IPS DF 6.9 (cell line): ENCODE data around the gene CDKN1B.
A peak's percentile ranks its signal among the peaks of the same experiment; 100 is the strongest.

Source experiments
- DNase-seq: peaks from one replicate; pipeline ENCODE4 v3.0.0-alpha.2; 2013; ENCODE audit warnings: low read depth, low spot score
- H3K27ac ChIP-seq: one replicate; pipeline ENCODE4 v1.5.1; 2013; ENCODE audit warnings: low read length, control low read depth
- H3K27me3 ChIP-seq: 2 replicates; pipeline ENCODE4 v1.6.1; 2013; ENCODE audit warnings: mild to moderate bottlenecking, low read length; ENCODE audit not compliant: control insufficient read depth, insufficient read depth
- H3K36me3 ChIP-seq: 2 replicates; pipeline ENCODE4 v1.6.1; 2013; ENCODE audit warnings: low read length; ENCODE audit not compliant: control insufficient read depth, insufficient read depth
- H3K4me1 ChIP-seq: 2 replicates; pipeline ENCODE4 v1.6.1; 2013; ENCODE audit warnings: low read length; ENCODE audit not compliant: control insufficient read depth, insufficient read depth
- H3K4me3 ChIP-seq: 2 replicates; pipeline ENCODE4 v1.5.1; 2013; ENCODE audit warnings: mild to moderate bottlenecking, low read length
- H3K9me3 ChIP-seq: 2 replicates; pipeline ENCODE4 v1.6.1; 2013; ENCODE audit warnings: low read length, inconsistent platforms; ENCODE audit not compliant: control insufficient read depth, insufficient read depth
- WGBS: extraction: QIAGEN DNeasy Blood & Tissue Kit; methylation state at CpG from one replicate; pipeline ENCODE4 v1.1.7; 2013; ENCODE audit warnings: mixed read lengths, missing lambda C conversion rate; ENCODE audit not compliant: insufficient read length, insufficient coverage; 5-methylcytosine and 5-hydroxymethylcytosine counted together

The CDKN1B gene

DNA sequence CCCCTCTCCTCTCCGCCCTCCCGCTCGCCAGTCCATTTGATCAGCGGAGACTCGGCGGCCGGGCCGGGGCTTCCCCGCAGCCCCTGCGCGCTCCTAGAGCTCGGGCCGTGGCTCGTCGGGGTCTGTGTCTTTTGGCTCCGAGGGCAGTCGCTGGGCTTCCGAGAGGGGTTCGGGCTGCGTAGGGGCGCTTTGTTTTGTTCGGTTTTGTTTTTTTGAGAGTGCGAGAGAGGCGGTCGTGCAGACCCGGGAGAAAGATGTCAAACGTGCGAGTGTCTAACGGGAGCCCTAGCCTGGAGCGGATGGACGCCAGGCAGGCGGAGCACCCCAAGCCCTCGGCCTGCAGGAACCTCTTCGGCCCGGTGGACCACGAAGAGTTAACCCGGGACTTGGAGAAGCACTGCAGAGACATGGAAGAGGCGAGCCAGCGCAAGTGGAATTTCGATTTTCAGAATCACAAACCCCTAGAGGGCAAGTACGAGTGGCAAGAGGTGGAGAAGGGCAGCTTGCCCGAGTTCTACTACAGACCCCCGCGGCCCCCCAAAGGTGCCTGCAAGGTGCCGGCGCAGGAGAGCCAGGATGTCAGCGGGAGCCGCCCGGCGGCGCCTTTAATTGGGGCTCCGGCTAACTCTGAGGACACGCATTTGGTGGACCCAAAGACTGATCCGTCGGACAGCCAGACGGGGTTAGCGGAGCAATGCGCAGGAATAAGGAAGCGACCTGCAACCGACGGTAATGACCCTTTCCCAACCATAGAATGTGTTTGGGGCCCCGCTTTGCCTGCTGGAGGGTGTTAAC is 615 bp downstream of the CDKN1B start:
- Histone ChIP-seq H3K27ac (no peak overlapping the region), H3K36me3 (no peaks in the 10 kb centered on the region), H3K4me1 (peaks cover 4% of the 10 kb centered on the region; the same call in 1 of the 2 replicates), H3K27me3 (no peaks in the 10 kb centered on the region), H3K9me3 (no peaks in the 10 kb centered on the region), H3K4me3 (peak overlapping the region; percentile 49)
- no CpG with 5 or more reads among the region's 62 CpGs for WGBS
- DNase-seq, result no peak

DNA sequence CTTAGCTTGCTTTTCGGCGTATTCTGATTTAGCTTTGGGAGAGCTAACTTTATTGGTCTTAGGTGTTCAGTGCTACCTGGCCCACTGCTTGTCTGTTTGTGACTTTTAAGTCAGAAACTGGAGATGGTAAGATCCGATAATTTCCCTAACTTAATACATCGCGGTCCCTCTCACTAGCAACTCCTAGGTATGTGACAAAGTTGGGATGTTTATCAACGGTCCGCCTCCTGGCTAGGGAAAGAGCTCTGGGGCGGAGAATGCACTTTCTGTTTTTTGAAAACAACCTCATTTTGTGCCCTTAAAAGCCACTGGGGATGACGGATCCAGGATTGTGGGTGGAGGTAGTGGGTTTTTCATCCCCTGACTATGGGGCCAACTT is 1.2 kb downstream of the CDKN1B start:
- no CpG with 5 or more reads among the region's 9 CpGs for WGBS
- Histone ChIP-seq H3K4me1 (peaks cover 4% of the 10 kb centered on the region; the same call in 1 of the 2 replicates), H3K4me3 (peak overlapping the region; percentile 49; the same call in 1 of the 2 replicates)

DNA sequence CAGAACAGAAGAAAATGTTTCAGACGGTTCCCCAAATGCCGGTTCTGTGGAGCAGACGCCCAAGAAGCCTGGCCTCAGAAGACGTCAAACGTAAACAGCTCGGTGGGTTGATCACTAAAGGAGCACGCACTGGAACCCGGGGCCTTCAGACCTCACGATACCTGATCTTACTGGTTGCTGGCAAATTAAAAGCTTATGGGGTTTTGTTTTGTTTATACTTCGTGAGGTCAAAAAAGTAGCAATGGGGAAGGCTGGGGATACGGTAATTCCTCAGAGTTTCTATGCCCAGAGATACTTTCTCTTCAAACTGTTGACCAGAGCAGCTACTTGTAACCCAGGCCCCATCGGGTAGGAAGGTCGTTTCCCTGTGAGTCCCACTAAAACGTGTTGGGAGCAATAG is 1.7 kb downstream of the CDKN1B start:
- DNase-seq, result no peak
- H3K9me3 ChIP-seq, result no peaks in the 10 kb centered on the region
- H3K4me3 ChIP-seq, result peak overlapping the region; percentile 18; the same call in 1 of the 2 replicates
- no peaks in the 10 kb centered on the region for H3K36me3 ChIP-seq
- H3K4me1 ChIP-seq, result peaks cover 4% of the 10 kb centered on the region; the same call in 1 of the 2 replicates
- no CpG with 5 or more reads among the region's 14 CpGs for WGBS
- H3K27ac ChIP-seq, result no peak overlapping the region
- 0 out of 2 replicates have a peak, but pooled peaks cover 2% of the 10 kb centered on the region for H3K27me3 ChIP-seq

More for the DNA sequence above, 1.2 kb downstream of the CDKN1B start:
- Histone ChIP-seq H3K36me3 (no peaks in the 10 kb centered on the region), H3K27me3 (no peaks in the 10 kb centered on the region), H3K27ac (no peak overlapping the region), H3K9me3 (no peaks in the 10 kb centered on the region)
- DNase-seq, result no peak

DNA sequence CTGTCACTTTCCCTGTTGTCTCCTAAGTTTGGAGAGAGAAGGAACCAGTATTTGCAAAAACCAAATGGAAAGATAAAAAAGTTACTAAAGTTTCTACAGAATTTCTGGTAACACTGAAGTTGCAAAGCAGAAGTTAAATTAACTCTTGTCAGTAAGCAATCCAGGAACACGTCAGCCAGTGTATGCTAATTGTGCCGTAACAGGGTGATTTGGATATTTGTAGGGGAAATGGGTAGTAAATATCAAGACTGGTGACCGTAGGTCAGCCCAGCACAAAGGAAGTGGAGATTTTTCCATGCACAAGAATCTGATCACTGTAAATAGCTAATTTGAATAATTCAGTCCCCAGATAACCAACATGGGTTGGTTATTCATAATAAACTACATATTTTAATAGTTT is 2.3 kb downstream of the CDKN1B start:
- H3K36me3 ChIP-seq, result no peaks in the 10 kb centered on the region
- WGBS, result no CpG with 5 or more reads among the region's 3 CpGs
- no peak for DNase-seq
- 0 out of 2 replicates have a peak, but pooled peaks cover 2% of the 10 kb centered on the region for H3K27me3 ChIP-seq
- no peaks in the 10 kb centered on the region for H3K9me3 ChIP-seq
- no peak overlapping the region for H3K27ac ChIP-seq
- peaks cover 4% of the 10 kb centered on the region; the same call in 1 of the 2 replicates for H3K4me1 ChIP-seq
- H3K4me3 ChIP-seq, result no peak overlapping the region

DNA sequence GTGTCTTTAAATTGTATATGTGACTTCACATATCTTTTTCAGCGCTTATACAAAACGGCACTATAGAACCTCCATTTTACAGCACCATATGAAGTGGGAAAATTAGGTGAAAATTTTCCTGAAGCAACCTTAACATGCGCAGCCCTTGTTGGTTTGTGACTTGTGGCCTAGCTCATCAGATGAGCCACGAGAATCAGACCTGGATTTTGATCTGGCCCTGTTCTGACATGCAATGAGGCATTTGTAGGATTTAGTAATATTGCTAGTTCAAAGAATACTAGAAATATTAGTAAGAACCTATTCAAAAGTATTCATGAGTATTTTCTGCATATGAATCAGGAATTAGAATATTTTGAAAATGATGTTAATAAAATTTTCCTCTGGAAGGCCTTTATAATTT is 2.9 kb downstream of the CDKN1B start:
- Histone ChIP-seq H3K4me1 (peaks cover 4% of the 10 kb centered on the region; the same call in 1 of the 2 replicates), H3K36me3 (no peaks in the 10 kb centered on the region), H3K27ac (no peak overlapping the region), H3K9me3 (no peaks in the 10 kb centered on the region), H3K27me3 (0 out of 2 replicates have a peak, but pooled peaks cover 2% of the 10 kb centered on the region), H3K4me3 (no peak overlapping the region)
- no CpG with 5 or more reads among the region's 4 CpGs for WGBS
- no peak for DNase-seq

DNA sequence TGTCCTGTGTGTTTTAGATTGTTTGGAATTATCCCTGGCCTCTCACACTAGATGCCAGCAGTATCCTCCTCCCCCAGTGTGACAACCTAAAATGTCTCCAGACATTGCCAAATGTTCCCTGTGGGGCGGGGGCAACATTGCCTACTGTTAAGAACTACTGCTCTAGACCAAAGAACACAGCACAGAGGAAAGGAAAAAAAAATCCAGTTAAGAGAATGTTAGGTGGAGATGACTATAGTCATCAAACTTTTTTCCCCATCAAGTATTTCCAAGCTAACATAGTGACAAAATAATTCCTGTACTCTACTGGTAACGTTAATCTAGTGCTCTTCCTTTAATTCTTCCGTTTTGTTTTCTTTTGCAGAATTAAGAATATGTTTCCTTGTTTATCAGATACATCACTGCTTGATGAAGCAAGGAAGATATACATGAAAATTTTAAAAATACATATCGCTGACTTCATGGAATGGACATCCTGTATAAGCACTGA is 3.5 kb downstream of the CDKN1B start:
- Histone ChIP-seq H3K27me3 (0 out of 2 replicates have a peak, but pooled peaks cover 2% of the 10 kb centered on the region), H3K9me3 (no peaks in the 10 kb centered on the region), H3K4me1 (peaks cover 2% of the 10 kb centered on the region; the same call in 1 of the 2 replicates), H3K4me3 (no peak overlapping the region), H3K27ac (no peak overlapping the region), H3K36me3 (no peaks in the 10 kb centered on the region)
- WGBS, result no CpG with 5 or more reads among the region's 4 CpGs
- DNase-seq, result no peak

DNA sequence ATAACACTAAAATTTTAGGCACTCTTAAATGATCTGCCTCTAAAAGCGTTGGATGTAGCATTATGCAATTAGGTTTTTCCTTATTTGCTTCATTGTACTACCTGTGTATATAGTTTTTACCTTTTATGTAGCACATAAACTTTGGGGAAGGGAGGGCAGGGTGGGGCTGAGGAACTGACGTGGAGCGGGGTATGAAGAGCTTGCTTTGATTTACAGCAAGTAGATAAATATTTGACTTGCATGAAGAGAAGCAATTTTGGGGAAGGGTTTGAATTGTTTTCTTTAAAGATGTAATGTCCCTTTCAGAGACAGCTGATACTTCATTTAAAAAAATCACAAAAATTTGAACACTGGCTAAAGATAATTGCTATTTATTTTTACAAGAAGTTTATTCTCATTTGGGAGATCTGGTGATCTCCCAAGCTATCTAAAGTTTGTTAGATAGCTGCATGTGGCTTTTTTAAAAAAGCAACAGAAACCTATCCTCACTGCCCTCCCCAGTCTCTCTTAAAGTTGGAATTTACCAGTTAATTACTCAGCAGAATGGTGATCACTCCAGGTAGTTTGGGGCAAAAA is 4.1 kb downstream of the CDKN1B start:
- no peak overlapping the region for H3K4me3 ChIP-seq

DNA sequence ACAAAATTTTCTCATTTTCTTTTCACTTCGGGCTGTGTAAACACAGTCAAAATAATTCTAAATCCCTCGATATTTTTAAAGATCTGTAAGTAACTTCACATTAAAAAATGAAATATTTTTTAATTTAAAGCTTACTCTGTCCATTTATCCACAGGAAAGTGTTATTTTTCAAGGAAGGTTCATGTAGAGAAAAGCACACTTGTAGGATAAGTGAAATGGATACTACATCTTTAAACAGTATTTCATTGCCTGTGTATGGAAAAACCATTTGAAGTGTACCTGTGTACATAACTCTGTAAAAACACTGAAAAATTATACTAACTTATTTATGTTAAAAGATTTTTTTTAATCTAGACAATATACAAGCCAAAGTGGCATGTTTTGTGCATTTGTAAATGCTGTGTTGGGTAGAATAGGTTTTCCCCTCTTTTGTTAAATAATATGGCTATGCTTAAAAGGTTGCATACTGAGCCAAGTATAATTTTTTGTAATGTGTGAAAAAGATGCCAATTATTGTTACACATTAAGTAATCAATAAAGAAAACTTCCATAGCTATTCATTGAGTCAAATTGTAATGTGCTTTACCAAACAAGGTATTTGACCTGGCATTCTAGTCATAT is 4.8 kb downstream of the CDKN1B start:
- no peaks in the 10 kb centered on the region for H3K36me3 ChIP-seq
- no peak overlapping the region for H3K27ac ChIP-seq
- 0 out of 2 replicates have a peak, but pooled peaks cover 2% of the 10 kb centered on the region for H3K27me3 ChIP-seq
- peaks cover 2% of the 10 kb centered on the region; the same call in 1 of the 2 replicates for H3K4me1 ChIP-seq
- DNase-seq, result no peak
- H3K4me3 ChIP-seq, result no peak overlapping the region
- WGBS, result 100% methylated on average over 1 of the region's 2 CpGs
- H3K9me3 ChIP-seq, result no peaks in the 10 kb centered on the region

More for the DNA sequence above, 4.1 kb downstream of the CDKN1B start:
- no CpG with 5 or more reads among the region's 3 CpGs for WGBS
- Histone ChIP-seq H3K9me3 (no peaks in the 10 kb centered on the region), H3K27me3 (0 out of 2 replicates have a peak, but pooled peaks cover 2% of the 10 kb centered on the region), H3K36me3 (no peaks in the 10 kb centered on the region), H3K27ac (no peak overlapping the region), H3K4me1 (peaks cover 2% of the 10 kb centered on the region; the same call in 1 of the 2 replicates)
- no peak for DNase-seq

DNA sequence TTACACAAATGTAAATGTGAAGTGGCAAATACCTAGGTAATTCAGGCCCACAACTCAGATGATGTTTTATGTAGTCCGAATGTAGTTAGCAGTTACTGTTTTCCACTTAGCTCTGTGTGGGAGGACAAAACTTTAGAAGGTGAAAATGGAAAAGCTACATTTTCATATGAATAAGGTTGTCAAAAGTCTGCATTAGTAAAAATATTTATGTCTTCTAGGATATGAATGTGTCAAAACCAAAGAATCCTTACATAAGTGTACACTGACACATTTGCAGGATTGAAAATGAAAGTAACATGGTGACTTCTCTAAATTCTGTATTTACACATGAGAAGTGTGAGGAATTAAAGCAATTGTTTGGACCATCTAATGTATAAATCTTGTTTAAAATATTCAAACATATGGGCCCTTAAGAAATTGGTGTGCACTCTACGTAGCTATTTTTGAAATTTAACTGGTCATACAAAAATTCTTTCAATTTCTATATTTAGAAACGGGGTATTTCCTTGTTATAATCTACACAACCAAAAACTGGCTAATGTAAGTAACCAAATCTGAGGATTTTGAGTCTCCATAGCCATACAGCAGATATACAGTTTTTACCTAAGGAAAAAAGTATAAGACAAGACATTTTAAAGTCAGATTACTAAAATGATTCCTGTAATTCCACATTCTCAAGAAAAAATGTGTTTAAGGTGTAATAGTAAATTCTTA is 5.4 kb downstream of the CDKN1B start:
- no peaks in the 10 kb centered on the region for H3K36me3 ChIP-seq
- no peak overlapping the region for H3K4me3 ChIP-seq
- no peak for DNase-seq
- H3K27me3 ChIP-seq, result 0 out of 2 replicates have a peak, but pooled peaks cover 2% of the 10 kb centered on the region
- H3K27ac ChIP-seq, result no peak overlapping the region
- no peaks in the 10 kb centered on the region for H3K9me3 ChIP-seq
- no CpG with 5 or more reads among the region's 3 CpGs for WGBS
- H3K4me1 ChIP-seq, result peaks cover 2% of the 10 kb centered on the region; the same call in 1 of the 2 replicates
